Retinal pigment epithelial cell (primary cell): ENCODE results near the gene MUC22.

Experiments used
- DNase-seq: peaks from one replicate; pipeline ENCODE4 v3.0.0-alpha.2; 2010; ENCODE audit warnings: low read depth
- H3K4me3 ChIP-seq: 2 replicates; pipeline ENCODE4 v1.5.1; 2011; ENCODE audit warnings: mild to moderate bottlenecking, low read length, control low read depth, moderate library complexity
- CTCF ChIP-seq: conservative IDR thresholded peaks from 2 replicates; pipeline ENCODE4 v1.5.1; 2011; ENCODE audit warnings: low read depth, low read length, control low read depth, inconsistent platforms

MUC22 gene

GRCh38 chr6:30983439-30983838, 26.8 kb upstream of the MUC22 start, which contains the start of gene MUC21:
Gene MUC21, plus strand, starts transcription at chr6:30983718. Its CDS starts 241 bp downstream, at chr6:30983959.
- TF ChIP-seq CTCF = no peak
- DNase-seq = no peak
- H3K4me3 ChIP-seq = no peak within 1 kb of the TSS

GRCh38 chr6:30985490-30985889, 24.8 kb upstream of the MUC22 start:
- no peak for TF ChIP-seq CTCF
- H3K4me3 ChIP-seq = no peak overlapping the region
- no peak for DNase-seq

DNA sequence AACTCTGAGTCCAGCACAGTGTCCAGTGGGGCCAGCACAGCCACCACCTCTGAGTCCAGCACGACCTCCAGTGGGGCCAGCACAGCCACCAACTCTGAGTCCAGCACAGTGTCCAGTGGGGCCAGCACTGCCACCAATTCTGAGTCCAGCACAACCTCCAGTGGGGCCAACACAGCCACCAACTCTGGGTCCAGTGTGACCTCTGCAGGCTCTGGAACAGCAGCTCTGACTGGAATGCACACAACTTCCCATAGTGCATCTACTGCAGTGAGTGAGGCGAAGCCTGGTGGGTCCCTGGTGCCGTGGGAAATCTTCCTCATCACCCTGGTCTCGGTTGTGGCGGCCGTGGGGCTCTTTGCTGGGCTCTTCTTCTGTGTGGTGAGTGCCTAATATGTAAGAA, 23.0 kb upstream of the MUC22 start:
- no peak for TF ChIP-seq CTCF
- H3K4me3 ChIP-seq = no peak overlapping the region
- DNase-seq = no peak

DNA sequence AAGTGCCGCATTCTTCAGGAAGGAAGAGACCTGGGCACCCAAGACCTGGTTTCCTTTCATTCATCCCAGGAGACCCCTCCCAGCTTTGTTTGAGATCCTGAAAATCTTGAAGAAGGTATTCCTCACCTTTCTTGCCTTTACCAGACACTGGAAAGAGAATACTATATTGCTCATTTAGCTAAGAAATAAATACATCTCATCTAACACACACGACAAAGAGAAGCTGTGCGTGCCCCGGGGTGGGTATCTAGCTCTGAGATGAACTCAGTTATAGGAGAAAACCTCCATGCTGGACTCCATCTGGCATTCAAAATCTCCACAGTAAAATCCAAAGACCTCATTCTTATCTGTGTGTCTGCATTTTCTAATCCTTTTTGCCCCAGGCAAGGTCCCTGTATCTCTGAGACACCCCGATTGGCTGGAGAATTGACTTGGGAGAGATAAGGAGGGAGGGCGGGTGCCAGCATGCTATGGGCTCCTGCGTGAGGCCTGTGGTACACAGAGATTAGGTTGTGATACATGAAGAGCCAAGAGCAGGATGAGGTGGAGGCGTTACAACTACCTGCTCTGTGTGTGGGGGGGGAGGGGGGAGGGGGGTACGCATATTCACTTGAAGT, 22.0 kb upstream of the MUC22 start:
- TF ChIP-seq CTCF = no peak

DNA sequence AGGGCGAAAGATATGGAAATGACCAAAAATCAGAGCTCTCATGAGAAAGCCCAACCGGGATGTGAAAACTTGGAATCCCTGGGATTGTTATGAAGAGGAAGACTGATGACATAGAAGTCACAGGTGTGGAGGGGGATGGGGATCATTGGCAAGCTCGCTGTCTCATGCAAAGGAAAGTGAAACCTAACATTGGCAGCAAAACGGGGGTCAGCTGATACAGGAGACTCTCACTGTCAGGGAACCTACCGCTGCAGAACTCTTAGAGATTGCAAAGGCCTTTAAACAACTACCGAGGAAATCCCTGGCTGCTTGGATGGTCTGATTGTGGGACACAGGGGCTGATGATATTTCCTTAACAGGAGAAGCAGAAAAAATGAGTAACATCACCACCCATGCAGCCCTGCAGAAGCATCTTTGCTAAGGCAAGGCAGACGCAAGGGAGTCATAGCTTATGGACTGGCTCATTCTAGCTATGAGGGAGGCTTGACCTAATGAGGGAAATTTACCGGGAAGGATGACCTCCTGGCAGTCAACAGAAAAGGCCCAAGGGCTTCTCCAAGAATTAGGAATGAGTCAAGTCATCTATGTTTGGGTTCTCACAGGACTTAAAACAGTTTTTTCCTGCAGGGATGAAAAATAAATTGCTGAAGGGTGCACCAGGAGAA, 19.7 kb upstream of the MUC22 start:
- no peak for DNase-seq
- H3K4me3 ChIP-seq = no peak overlapping the region
- TF ChIP-seq CTCF = no peak

More for the DNA sequence above, 22.0 kb upstream of the MUC22 start:
- no peak for DNase-seq
- no peak overlapping the region for H3K4me3 ChIP-seq

DNA sequence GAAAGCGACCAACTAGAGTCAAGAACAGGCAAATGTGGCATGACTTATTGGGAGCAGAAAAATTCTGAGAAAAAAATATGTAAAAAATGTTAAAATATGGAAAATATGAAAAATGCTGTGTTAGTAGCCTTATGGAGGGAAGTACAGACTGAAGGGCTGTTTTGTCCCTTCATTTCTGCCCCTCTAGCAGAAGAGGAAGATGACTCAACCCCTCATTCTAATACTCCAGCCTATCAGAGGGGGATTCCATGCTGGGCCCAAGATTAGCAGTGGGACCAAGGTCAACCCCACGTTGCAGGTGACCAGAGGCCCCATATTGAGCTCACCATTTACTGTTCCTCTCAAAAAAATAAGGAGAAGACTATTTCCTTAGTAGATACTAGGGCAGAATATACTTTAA, 18.4 kb upstream of the MUC22 start:
- no peak for TF ChIP-seq CTCF
- no peak overlapping the region for H3K4me3 ChIP-seq
- DNase-seq = no peak

DNA sequence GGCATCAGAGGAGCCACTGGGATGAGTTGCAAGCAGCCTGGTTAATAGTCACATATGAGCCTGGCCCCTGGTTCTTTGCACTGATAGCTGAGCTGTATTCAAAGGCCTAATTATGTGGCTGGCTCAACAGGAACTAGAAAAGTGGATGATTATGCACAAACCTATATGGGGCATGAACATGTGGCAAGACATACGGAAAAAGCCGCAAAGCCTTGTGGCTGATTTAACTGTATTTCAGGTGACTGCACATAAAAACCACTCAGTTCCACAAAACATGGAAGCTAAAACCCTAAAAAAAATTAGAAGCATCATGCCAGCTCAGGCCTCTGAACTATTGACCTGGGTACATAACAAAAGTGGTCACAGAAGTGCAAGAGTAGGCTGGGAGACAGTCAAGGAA, 13.0 kb upstream of the MUC22 start:
- no peak for DNase-seq
- TF ChIP-seq CTCF = no peak
- no peak overlapping the region for H3K4me3 ChIP-seq
